Stimulated activated CD8-positive, alpha-beta memory T cell treated with anti-CD3 and anti-CD28 coated beads, Interleukin-2, amount 100 ng/mL, for 48 hours (primary cell): Measurements from ENCODE around the gene UBC.
A peak's percentile ranks its signal among the peaks of the same experiment; 100 is the strongest.

Source experiments
- DNase-seq, 2 donors: peaks; one replicate each; pipeline ENCODE4 v3.0.0-alpha.2; 2020; ENCODE audit warnings: low read depth in 2 of 2

Gene UBC

GRCh38 chr12:124914392-124915238 lies at the start of gene UBC:
UBC (minus strand) TSS chr12:124914650; CDS start chr12:124913771, 879 bp downstream.
- DNase-seq: peak; percentile 78 to 82

- no peak for DNase-seq
Observed at GRCh38 chr12:124963211-124963610, 48.8 kb upstream of the UBC start.

- no peak for DNase-seq
Observed at GRCh38 chr12:124961055-124961454, 46.6 kb upstream of the UBC start.

GRCh38 chr12:124956571-124956970 lies 42.1 kb upstream of the UBC start:
- DNase-seq: no peak

- no peak for DNase-seq
Observed at GRCh38 chr12:124954771-124955170, 40.3 kb upstream of the UBC start.

GRCh38 chr12:124953689-124954405 lies 39.4 kb upstream of the UBC start:
- DNase-seq: no peak

GRCh38 chr12:124952801-124953200 lies 38.4 kb upstream of the UBC start:
- DNase-seq: no peak

GRCh38 chr12:124952295-124952694 lies 37.8 kb upstream of the UBC start:
- no peak for DNase-seq

GRCh38 chr12:124949779-124950728 lies 35.6 kb upstream of the UBC start:
- DNase-seq: no peak

- no peak for DNase-seq
Observed at GRCh38 chr12:124949066-124949465, 34.6 kb upstream of the UBC start.

GRCh38 chr12:124947561-124948398 lies 33.3 kb upstream of the UBC start:
- no peak for DNase-seq

GRCh38 chr12:124947013-124947412 lies 32.6 kb upstream of the UBC start:
- no peak for DNase-seq

GRCh38 chr12:124946447-124946793 lies 32.0 kb upstream of the UBC start:
- DNase-seq: no peak

GRCh38 chr12:124941170-124941527 lies 26.7 kb upstream of the UBC start:
- DNase-seq: no peak

- DNase-seq: peak; percentile 76
Observed at GRCh38 chr12:124940393-124941169, 26.1 kb upstream of the UBC start.

- no peak for DNase-seq
Observed at GRCh38 chr12:124940143-124940392, 25.6 kb upstream of the UBC start.

- peak; percentile 75 to 84 for DNase-seq
Observed at GRCh38 chr12:124939421-124940142, 25.1 kb upstream of the UBC start.

GRCh38 chr12:124939079-124939420 lies 24.6 kb upstream of the UBC start:
- DNase-seq: peak in 1 of 2 donors; percentile 27

- no peak for DNase-seq
Observed at GRCh38 chr12:124938587-124938986, 24.1 kb upstream of the UBC start.

GRCh38 chr12:124938108-124938507 lies 23.7 kb upstream of the UBC start:
- no peak for DNase-seq
